ENCODE results near the gene CAPN13. TPM values are rescaled to one million over a fixed set of nuclear protein-coding genes. Genes with fewer than 3 reads are reported as not detected.

CAPN13 gene
- total RNA-seq, 1 donor from 2014 or later, result not detected

DNA sequence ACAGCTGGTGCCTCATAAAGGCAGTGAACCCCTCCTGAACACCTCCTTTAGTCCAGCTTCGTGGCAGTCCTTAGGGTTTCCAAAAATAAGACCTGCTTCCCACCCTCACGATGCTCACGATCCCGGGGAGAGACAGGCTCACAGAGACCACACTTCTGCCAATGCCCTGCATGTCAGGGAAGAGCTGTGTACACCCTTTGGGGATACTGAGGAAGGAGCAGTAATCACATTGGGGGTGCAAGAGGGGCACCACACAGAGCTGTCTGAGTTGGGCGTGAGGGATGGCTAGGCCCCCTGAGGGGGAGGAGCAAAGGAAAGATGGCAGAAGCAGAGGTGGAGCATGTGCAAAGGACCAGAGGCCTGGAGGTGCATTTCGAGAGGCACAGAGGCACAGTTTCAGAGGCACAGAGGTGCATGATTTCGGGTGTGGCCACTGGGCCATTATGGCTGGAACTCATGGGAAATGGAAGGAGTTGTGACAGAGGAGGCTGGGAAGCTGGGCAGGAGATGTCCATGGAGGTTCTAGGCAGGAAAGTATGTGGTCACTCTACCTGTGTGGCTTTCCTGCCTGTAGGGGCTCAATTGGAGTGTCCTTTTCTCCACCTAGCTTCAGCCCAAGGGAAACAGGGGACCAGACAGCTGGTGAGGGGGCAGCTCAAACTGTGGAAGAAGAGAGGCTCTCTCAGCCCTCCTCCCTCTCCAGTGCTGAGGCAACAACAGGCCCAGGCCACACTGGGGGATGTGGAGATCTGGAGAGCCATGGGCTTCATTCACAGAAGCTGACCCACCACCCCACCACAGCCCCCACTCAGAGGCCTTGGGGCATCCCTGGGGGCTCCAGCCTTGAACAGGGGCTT lies 115.9 kb downstream of the CAPN13 start:
- intact Hi-C loops (cut with DNase I), result loop anchor here (5.0 kb wide), 5 partner anchors 179 to 484 kb away; no protein-coding TSS in a partner anchor
- DNase-seq (ENCODE audit: low spot score), result no peak

DNA sequence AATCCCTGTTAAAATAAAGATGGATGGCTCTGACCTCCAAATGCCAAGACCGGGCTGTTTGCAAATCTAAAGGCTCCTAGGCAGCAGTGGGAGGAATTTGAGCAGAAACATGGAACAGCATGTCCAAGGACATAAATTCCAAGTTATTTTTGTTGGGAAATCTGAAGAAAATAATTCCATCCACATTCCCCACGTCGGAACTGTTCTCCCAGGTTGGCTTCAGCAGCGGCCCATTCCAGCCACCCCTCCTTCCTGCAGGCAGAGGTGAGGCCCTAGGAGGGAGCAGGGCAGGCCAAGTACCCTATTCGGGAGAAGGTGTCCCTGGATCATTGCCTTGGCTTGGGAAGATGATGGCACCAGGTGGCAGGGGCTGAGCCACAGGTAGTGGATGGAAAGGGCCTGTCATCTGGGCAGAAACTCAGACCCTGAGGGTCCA lies 117.1 kb downstream of the CAPN13 start:
- intact Hi-C loops (cut with DNase I), result loop anchor here (5.0 kb wide), 5 partner anchors 178 to 483 kb away; no protein-coding TSS in a partner anchor
- no peak for DNase-seq (ENCODE audit: low spot score)

DNA sequence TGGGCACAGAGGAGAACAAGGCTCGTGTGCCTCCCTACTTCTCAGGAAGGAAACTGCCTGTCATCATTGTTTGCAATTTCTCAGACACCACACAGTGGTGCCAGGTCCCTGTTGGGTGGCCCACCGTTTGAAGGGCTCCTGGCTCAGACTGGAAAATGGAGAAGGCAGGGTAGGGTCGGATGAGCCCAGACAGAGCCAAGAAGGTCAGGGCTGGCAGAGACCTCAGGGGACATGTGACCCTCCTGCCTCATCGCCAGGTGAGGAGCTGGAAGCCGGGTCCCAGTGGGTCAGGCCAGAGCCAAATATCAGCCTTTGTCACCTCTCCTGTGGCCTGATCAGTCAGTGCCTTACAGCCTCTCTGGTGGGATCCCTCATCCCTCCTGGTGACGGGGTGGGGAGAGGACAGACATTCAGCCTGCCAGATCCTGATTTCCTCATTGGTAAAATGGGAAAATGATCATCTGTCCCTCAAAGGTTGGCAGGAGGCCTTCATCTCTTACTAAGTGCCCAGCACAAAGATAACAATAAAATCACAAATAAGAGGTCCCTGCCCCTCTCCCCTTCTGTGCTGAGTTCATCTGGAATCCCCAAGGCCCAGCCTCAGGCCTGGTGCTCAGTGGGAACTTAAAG lies 117.6 kb downstream of the CAPN13 start:
- no peak for DNase-seq (ENCODE audit: low spot score)

DNA sequence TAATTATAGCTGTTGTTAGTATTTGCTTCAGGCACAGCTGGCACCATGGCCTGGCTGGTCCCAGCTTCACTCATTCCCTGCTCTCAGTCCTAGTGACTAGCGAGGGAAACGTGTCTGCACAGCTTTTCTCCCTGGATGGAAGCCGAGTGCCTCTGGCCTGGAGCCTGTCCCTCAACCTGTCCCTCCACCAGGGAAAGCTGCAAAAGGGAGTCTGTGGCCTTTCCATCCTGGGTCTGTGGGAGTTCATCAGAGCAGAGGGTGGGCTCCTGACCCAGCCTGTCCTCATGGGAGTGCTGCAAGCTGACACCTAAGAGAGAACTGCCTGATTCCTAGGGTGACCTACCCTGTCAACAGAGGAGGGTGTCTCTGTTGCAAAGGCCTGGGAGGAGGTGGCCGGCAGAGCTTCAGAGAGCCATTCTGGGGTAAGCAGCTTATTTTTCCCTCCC lies 118.3 kb downstream of the CAPN13 start:
- DNase-seq (ENCODE audit: low spot score), result no peak

More for the DNA sequence above, 117.6 kb downstream of the CAPN13 start:
- intact Hi-C loops (cut with DNase I), result loop anchor here (5.0 kb wide), 6 partner anchors 102 to 482 kb away; no protein-coding TSS in a partner anchor

DNA sequence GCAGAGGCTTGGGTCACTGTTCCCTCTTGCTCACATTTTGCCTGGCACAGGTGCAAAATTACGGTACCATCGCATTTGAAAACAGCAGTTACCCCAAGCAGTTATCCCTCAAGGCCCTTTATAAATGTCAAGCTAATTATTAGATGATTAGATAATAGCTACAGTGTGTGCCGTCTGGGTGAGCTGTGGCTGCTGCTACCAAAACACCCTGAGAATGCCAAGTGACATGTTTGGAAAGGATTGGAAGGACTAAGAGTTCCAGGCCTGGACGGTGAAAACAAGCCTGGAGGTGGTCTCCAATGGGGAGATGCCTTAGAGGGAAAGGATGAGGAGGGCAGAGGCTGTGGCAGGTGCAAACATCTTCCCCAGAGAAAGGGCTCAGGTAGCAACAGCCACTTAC lies 120.6 kb downstream of the CAPN13 start:
- DNase-seq (ENCODE audit: low spot score), result no peak
- intact Hi-C loops (cut with DNase I), result loop anchor here (5.0 kb wide), 1 partner anchor 99 kb away; no protein-coding TSS in a partner anchor

More for the DNA sequence above, 118.3 kb downstream of the CAPN13 start:
- intact Hi-C loops (cut with DNase I), result loop anchor here (5.0 kb wide), 1 partner anchor 102 kb away; no protein-coding TSS in a partner anchor

DNA sequence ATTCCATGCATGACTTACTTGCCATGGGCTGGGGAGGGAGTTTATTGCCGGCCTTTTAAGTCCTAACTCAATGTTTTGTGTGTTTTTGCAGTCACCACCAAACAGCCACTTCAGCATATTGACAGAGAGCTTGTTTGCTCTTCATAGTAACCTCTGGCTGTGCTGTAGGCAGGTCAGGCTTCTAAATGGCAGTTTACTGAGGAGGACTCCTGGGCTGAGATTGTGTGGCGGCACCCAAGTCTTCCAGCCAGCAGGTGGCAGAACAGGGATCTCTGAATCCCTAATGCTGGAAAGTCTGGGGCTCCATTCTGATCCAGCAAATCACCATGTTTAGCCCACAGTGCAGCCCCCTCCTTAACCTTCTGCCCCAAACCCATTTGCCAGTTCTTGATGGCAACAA lies 121.2 kb downstream of the CAPN13 start:
- no peak for DNase-seq (ENCODE audit: low spot score)
- intact Hi-C loops (cut with DNase I), result loop anchor here (5.0 kb wide), 1 partner anchor 99 kb away; no protein-coding TSS in a partner anchor

DNA sequence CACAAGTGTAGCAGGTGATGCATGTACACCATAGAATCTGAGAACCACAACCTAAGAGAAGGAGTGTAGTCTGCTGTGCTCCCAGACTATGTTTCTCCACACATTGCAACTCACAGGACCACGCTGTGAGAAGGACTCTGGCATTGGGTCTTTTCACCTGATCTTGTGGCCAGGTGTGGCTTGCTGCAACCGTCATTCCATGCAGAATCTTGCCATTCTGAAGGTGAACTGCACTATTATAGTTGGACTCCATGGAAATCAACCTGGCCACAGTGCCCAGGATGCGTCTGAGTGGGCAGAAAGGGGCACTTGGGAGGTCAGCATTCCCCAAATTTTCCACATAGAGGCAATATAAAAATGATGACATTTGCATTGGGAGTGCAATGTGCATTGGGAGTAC lies 122.2 kb downstream of the CAPN13 start:
- intact Hi-C loops (cut with DNase I), result loop anchor here (5.0 kb wide), 1 partner anchor 98 kb away; no protein-coding TSS in a partner anchor
- DNase-seq (ENCODE audit: low spot score), result no peak

DNA sequence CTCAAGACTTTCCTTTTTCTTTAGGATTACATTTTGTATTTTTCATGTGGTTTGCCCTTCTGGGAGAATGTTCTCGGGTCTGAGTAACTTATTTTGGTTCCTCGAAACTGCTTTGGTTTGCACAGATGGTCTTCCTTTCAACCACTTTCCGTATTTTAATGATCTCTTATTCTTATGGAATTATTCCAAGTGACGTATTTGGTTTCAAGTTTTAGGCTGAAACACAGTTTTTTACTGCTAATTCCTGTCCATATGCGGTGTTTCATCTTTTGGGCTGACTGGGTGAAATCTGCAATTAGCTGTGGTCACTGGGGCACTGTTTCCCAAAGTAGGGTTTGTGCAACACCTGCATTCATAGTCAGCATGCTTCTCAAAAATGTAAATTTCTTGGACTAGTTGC lies 122.7 kb downstream of the CAPN13 start:
- intact Hi-C loops (cut with DNase I), result no loop called here

DNA sequence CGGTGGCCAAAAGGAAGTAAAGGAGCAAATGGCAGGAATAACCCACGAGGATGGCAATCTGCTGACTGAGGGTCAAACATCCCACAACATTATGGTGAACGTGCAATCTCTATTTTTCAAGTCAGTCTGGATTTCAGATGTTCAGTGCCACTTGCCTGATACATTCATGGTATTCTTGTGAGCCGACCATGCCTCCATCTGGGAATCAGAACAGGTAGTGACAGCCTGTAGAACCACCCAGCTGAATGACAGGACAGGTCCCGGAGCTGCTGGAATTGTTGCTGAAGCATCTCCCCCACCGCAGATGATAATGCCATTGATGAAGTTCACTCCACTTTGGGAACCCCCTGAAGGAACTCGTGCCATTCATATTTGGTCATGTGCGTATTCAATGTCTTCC lies 123.2 kb downstream of the CAPN13 start:
- DNase-seq (ENCODE audit: low spot score), result no peak
- intact Hi-C loops (cut with DNase I), result no loop called here

More for the DNA sequence above, 122.7 kb downstream of the CAPN13 start:
- DNase-seq (ENCODE audit: low spot score), result no peak

DNA sequence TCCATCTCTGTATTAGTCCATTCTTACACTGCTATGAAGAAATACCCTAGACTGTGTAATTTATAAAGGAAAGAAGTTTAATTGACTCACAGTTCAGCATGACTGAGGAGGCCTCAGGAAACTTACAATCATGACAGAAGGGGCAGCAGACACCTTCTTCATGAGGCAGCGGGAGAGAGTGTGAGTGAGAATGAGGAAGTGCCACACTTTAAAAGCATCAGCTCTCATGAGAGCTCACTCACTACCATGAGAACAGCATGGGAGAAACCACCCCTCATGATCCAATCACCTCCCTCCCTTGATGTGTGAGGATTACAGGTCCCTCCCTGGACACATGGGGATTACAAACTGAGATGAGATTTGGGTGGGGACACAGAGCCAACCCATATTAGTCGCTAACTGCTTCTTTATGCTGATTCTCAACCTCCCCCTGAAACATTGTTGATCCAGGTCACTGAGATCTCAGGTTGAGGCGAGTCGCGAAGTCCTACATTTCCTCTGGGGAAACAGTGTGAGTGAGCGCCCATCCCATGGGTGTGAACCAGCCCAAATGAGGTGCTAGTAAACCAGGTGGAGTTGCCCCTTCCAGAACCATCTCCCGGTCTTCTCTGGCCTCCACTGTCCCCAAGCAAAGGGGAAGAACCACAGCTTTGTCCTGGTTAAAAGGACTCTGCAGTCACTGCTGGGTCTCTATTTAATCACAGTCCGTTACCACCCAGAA lies 123.8 kb downstream of the CAPN13 start:
- no peak for DNase-seq (ENCODE audit: low spot score)
- intact Hi-C loops (cut with DNase I), result no loop called here

DNA sequence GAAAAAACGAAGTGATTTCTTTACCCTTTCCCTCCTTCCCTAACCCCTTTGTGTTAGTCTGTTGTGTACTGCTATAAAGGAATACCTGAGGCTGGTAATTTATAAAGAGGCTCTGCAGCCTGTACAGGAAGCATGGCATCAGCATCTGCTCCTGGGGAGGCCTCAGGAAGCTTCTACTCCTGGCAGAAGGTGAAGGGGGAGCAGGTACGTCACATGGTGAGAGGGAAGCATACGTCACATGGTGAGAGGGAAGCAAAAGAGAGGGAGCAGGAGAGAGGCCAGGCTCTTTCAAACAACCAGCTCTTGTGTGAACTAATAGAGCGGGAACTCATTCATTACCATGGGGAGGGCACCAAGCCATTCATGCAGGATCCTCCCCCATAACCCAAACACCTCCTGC lies 126.2 kb downstream of the CAPN13 start:
- no peak for DNase-seq (ENCODE audit: low spot score)
- intact Hi-C loops (cut with DNase I), result no loop called here

DNA sequence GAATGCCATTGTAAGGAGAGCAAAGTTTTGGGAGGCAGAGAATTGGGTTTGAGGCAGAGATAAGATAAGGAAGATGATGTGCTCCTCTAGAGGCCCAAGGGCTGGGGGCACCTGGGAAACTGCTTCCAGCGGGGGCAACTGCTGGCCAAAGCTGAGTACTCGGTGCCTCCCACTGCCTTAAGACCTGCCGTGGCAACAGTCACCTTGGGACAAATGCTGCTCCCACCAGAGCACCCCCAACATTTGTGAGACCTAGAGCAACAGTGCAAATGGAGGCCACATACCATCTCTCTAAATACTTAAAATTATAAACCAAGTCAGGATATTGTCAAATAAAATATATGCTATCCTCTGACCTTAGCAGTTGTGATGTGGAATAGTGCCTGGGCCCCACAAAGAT lies 127.1 kb downstream of the CAPN13 start:
- intact Hi-C loops (cut with DNase I), result no loop called here
- DNase-seq (ENCODE audit: low spot score), result no peak

DNA sequence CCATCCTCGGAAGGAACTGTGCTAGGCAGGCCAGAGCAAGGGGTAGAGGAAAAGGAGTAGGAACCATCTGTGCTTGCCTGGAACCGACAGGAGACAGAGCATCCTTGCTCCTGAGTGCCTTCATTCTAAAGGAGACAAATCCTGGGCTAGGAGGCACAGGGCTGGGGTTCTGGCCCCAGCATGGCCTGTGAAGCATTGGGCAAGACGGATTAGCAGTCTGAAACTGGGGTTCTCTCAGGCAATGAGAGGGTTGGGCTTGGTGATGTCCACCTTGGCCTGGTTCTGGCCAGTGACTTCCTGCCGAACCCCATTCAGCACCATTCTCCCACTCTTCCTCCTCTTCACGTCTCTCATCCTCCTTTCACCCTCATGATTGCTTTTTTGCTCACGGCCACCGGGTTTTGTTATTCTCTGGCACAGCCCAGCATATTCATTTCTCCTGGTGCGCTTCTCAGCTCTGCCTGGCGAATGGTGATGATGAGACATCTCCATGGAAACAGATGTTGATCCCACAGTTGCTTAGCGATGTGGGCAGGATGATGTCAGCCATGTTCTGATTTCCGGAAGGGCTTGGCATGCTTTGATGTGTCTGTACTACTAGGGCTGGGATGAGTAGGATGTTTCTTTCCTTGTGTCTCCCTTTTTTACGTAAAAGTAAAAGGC lies 127.7 kb downstream of the CAPN13 start:
- no peak for DNase-seq (ENCODE audit: low spot score)
- intact Hi-C loops (cut with DNase I), result no loop called here

DNA sequence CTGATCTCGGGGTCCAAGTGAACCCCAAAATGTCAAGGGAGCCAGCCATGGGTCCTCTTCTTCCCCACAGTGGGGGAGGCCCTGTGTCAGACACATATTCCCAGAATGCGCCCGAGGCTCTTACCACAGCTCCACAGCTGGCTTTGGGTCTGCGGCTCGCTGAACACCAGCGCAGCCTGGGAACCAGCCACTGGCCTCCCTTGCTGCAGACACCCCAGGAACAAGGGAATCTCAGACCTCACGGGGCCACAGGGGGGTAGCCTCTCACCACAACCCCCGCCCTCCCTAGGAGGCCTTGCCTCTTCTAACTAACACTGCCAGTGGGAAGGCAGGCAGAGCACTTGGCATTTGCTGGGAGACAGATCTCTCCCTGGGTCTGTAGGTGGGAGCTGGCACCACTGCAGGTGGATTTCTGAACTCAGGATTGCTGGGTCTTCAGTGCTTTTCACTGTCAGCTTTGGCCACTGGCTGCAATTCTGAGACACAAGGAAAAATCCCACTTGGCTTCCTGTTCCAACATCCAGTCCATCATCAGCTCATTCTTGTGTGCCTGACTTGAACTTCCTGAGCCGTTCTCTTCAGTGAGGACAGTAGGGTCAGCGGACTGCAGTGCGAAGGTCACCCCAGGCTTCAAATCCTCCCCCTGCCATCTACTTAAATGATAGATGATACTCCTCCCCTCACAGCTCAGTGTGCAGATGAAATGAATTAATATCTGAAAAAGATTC lies 128.7 kb downstream of the CAPN13 start:
- DNase-seq (ENCODE audit: low spot score), result peak; percentile 58
- intact Hi-C loops (cut with DNase I), result no loop called here

DNA sequence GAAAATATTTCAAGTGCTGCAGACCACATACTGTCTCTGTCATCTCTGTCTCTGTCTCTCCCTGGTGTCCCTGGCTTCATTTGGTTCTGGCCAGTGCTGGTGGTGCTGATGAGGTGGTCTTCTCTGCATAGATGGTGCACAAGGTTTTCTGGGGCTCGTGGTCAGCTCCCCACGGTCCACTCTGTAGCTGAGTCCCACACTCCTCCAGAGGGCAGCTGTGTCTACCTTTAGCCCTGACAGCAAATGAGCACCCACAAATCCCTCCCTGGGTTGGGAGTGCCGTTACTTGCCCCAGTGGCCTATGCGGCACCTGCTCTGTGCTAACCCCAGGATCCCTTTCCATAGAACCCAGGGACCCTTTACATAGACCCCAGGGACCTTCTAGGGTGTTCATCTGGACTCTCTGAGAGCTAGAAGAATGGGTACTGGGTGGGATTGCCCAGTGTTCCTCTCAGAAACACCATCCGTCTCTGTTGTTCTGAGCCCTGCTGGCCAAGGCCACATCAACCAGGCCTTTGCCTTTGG lies 129.3 kb downstream of the CAPN13 start:
- intact Hi-C loops (cut with DNase I), result no loop called here
- DNase-seq (ENCODE audit: low spot score), result peak; percentile 43

DNA sequence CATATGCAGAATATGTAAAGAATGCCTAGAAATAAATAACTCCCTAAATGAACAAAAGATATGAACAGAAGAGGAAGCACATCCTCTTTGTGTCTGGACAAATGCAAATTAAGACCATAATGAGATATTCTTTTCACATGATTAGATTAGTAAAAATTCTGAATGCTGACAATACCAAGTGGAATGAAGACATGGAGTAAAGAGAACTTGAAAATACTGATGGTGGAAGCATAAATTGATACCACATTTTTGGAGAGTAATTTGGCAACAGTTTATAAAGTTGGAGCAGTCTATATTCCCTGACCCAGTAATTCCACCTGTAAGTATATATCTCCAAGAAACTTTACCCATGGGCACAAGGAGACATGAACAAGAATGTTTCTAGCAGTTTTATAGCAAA lies 130.0 kb downstream of the CAPN13 start:
- intact Hi-C loops (cut with DNase I), result no loop called here
- DNase-seq (ENCODE audit: low spot score), result no peak

DNA sequence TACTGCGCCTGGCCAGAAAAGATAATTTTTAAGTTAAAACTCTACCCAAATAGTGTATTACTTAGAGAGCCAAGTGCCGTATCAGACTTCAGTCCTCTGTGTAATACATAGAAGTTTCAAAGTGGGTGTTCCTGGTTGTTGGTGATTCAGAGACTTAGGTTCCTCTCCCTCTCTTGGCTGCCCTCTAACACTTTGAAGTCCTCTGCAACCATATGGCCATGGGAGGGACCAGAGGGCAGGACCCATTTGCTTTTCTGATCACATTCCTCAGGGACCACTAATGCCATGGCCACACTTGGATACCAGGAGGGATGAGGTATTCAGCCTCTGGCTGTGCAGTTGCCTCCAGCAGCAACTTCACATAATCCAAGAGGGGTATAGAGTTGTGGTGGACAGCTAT lies 131.5 kb downstream of the CAPN13 start:
- intact Hi-C loops (cut with DNase I), result no loop called here
- DNase-seq (ENCODE audit: low spot score), result peak; percentile 14

DNA sequence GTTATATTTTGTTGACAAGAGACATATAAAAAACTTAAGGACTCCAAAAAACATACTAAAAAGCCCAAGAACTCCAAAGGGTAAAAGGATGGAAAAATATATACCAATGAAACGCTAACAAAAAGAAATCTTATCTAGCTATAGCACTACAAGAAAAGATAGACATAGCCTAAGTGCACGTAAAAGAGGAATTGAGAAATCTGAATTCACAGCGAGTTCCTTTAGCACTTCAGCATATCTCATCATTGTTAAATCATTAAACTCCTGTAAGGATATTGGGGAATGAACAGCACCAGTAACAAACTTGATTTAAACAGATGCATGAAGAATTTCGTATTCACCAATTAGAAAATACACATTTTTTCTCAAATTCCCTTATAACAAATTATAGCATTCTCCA lies 134.1 kb downstream of the CAPN13 start:
- DNase-seq (ENCODE audit: low spot score), result no peak
- intact Hi-C loops (cut with DNase I), result no loop called here

Measured in cardiac septum (tissue), 1 donor.